K562 (cell line): ENCODE measurements around the gene GALNT7. TPM values are rescaled to one million over a fixed set of nuclear protein-coding genes. Genes with fewer than 3 reads are reported as not detected.

Source experiments
- ARID1B ChIP-seq: fragments of 450-650 bp; IDR thresholded peaks from 2 replicates; pipeline ENCODE4 v1.6.1; 2016; ENCODE audit warnings: antibody characterized with exemption, mild to moderate bottlenecking, inconsistent platforms
- C11orf30 ChIP-seq: fragments of 450-650 bp; IDR thresholded peaks from 2 replicates; pipeline ENCODE4 v1.6.1; 2016; ENCODE audit warnings: low read depth, mild to moderate bottlenecking
- EZH2 ChIP-seq: IDR thresholded peaks from 2 replicates; pipeline ENCODE4 v1.6.1; 2012; ENCODE audit warnings: low read depth, mild to moderate bottlenecking, inconsistent platforms, low read length, borderline replicate concordance
- FOXM1 ChIP-seq, 2 experiments: fragments of 450-650 bp in 1 of 2; sonication (generic) in 1 of 2; formaldehyde crosslinking in 1 of 2; IDR thresholded peaks; 2 replicates each; pipeline versions ENCODE4 v1.6.1 to v1.9.0; 2017 to 2022; ENCODE audit warnings: low read depth in 2 of 2, mild to moderate bottlenecking in 2 of 2, missing genetic modification reagents in 1 of 2, moderate library complexity in 1 of 2
- GATAD2B ChIP-seq: fragments of 450-650 bp; IDR thresholded peaks from 2 replicates; pipeline ENCODE4 v1.6.1; 2017; ENCODE audit warnings: mild to moderate bottlenecking, borderline replicate concordance
- KDM1A ChIP-seq, 2 experiments: fragments of 450-650 bp; IDR thresholded peaks; 2 replicates each; pipeline ENCODE4 v1.6.1; 2016; ENCODE audit warnings: mild to moderate bottlenecking in 2 of 2
- MXD1 ChIP-seq: fragments of 250-450 bp; sonication (Bioruptor Pico); IDR thresholded peaks from 2 replicates; pipeline ENCODE4 v1.8.0; 2021; ENCODE audit warnings: borderline replicate concordance, mild to moderate bottlenecking, moderate library complexity; ENCODE audit not compliant: poor library complexity, severe bottlenecking
- NCOA6 ChIP-seq: fragments of 450-650 bp; IDR thresholded peaks from 2 replicates; pipeline ENCODE4 v1.6.1; 2017; ENCODE audit warnings: mild to moderate bottlenecking
- RCOR1 ChIP-seq, 2 experiments: IDR thresholded peaks; 2 replicates each; pipeline ENCODE4 v1.6.1; 2012; ENCODE audit warnings: low read depth in 2 of 2, low read length in 2 of 2, borderline replicate concordance in 1 of 2, improper control_type of control experiment in 1 of 2
- SIN3A ChIP-seq, 2 experiments: fragments of 150-350 bp in 1 of 2; IDR thresholded peaks; 2 replicates each; pipeline ENCODE4 v1.6.1; 2011 to 2016; ENCODE audit warnings: borderline replicate concordance in 2 of 2, low read depth in 2 of 2, low read length in 2 of 2, mild to moderate bottlenecking in 2 of 2, moderate library complexity in 2 of 2; ENCODE audit not compliant: control insufficient read depth in 1 of 2
- VEZF1 ChIP-seq: fragments of 200-800 bp; sonication (Bioruptor generic); IDR thresholded peaks from 2 replicates; pipeline ENCODE4 v1.6.1; 2017; ENCODE audit warnings: missing genetic modification characterization, missing compliant biosample characterization
- ZBTB34 ChIP-seq: fragments of 250-450 bp; sonication (Bioruptor Pico); IDR thresholded peaks from 2 replicates; pipeline ENCODE4 v1.8.0; 2021; ENCODE audit warnings: mild to moderate bottlenecking, moderate library complexity
- ZNF175 ChIP-seq: fragments of 200-800 bp; sonication (Bioruptor generic); IDR thresholded peaks from 2 replicates; pipeline ENCODE4 v1.6.1; 2016; ENCODE audit warnings: low read depth, mild to moderate bottlenecking, missing genetic modification characterization, missing compliant biosample characterization
- ZNF282 ChIP-seq: sonication (generic); formaldehyde crosslinking; IDR thresholded peaks from 2 replicates; pipeline ENCODE4 v1.8.1; 2023; ENCODE audit warnings: missing genetic modification reagents
- ZNF41 ChIP-seq: fragments of 250-450 bp; sonication (Bioruptor Pico); conservative IDR thresholded peaks from 2 replicates; pipeline ENCODE4 v1.4.0; 2020; ENCODE audit warnings: mild to moderate bottlenecking
- ZNF695 ChIP-seq: fragments of 450-650 bp; formaldehyde crosslinking; IDR thresholded peaks from 2 replicates; pipeline ENCODE4 v1.4.0; 2020; ENCODE audit warnings: mild to moderate bottlenecking, moderate library complexity
- ZNF696 ChIP-seq: fragments of 250-450 bp; sonication (Bioruptor Pico); conservative IDR thresholded peaks from 2 replicates; pipeline ENCODE4 v1.4.0; 2020; ENCODE audit warnings: mild to moderate bottlenecking, moderate library complexity
- polyA plus RNA-seq, 8 experiments: library from polyadenylated mRNA; depleted of rRNA in 4 of 8; stranded (reverse) in 5 of 8; unstranded in 3 of 8; fragments of >200 nt; fragmentation: Nextera tagmentation in 2 of 8; fragmentation: Illumina TruSeq in 1 of 8; extraction: Ambion mirVana in 2 of 8; extraction: Trizol in 1 of 8; gene quantifications; 2 replicates each; pipeline versions ENCODE4 v1.2.1 to v1.2.3, GENCODE V29; 2011 to 2014; ENCODE audit warnings: inconsistent platforms in 1 of 8, missing spikeins in 1 of 8
- total RNA-seq, 7 experiments: library from RNA; depleted of rRNA in 6 of 7; stranded (reverse); fragments of >200 nt in 6 of 7; fragmentation: Illumina TruSeq in 2 of 7; extraction: Trizol in 2 of 7; gene quantifications; 2 replicates each; pipeline versions ENCODE4 v1.2.1 to v1.2.3, GENCODE V29; 2011 to 2021; ENCODE audit warnings: low replicate concordance in 1 of 7
- TF ChIP-seq, protein P1 (sequence below): fragments of 250-450 bp; sonication (Bioruptor Pico); IDR thresholded peaks from 2 replicates; pipeline ENCODE4 v1.4.0; 2020

GALNT7 gene
- total and polyA plus RNA-seq, 9 of the 15 experiments (the other 6 are each of a cell fraction or from before 2014, with no cell fraction given): 16.7 to 38.7 (median 31.1) TPM

GRCh38 chr4:173185847-173186510 lies 17.4 kb downstream of the GALNT7 start (continued):
- TF ChIP-seq, protein P1, sequence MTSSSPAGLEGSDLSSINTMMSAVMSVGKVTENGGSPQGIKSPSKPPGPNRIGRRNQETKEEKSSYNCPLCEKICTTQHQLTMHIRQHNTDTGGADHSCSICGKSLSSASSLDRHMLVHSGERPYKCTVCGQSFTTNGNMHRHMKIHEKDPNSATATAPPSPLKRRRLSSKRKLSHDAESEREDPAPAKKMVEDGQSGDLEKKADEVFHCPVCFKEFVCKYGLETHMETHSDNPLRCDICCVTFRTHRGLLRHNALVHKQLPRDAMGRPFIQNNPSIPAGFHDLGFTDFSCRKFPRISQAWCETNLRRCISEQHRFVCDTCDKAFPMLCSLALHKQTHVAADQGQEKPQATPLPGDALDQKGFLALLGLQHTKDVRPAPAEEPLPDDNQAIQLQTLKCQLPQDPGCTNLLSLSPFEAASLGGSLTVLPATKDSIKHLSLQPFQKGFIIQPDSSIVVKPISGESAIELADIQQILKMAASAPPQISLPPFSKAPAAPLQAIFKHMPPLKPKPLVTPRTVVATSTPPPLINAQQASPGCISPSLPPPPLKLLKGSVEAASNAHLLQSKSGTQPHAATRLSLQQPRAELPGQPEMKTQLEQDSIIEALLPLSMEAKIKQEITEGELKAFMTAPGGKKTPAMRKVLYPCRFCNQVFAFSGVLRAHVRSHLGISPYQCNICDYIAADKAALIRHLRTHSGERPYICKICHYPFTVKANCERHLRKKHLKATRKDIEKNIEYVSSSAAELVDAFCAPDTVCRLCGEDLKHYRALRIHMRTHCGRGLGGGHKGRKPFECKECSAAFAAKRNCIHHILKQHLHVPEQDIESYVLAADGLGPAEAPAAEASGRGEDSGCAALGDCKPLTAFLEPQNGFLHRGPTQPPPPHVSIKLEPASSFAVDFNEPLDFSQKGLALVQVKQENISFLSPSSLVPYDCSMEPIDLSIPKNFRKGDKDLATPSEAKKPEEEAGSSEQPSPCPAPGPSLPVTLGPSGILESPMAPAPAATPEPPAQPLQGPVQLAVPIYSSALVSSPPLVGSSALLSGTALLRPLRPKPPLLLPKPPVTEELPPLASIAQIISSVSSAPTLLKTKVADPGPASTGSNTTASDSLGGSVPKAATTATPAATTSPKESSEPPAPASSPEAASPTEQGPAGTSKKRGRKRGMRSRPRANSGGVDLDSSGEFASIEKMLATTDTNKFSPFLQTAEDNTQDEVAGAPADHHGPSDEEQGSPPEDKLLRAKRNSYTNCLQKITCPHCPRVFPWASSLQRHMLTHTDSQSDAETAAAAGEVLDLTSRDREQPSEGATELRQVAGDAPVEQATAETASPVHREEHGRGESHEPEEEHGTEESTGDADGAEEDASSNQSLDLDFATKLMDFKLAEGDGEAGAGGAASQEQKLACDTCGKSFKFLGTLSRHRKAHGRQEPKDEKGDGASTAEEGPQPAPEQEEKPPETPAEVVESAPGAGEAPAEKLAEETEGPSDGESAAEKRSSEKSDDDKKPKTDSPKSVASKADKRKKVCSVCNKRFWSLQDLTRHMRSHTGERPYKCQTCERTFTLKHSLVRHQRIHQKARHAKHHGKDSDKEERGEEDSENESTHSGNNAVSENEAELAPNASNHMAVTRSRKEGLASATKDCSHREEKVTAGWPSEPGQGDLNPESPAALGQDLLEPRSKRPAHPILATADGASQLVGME (CRISPR knock-in tag): no peak
- no peak for TF ChIP-seq NCOA6
- no peak for TF ChIP-seq GATAD2B
- no peak for TF ChIP-seq RCOR1 (IDR thresholded peaks at IDR 0.05; ENCODE audit: borderline replicate concordance in 1 of 2, low read depth in 2 of 2, low read length in 2 of 2)
- TF ChIP-seq VEZF1 (CRISPR knock-in tag): no peak
- no peak for TF ChIP-seq MXD1 (CRISPR knock-in tag)
- TF ChIP-seq ZNF696 (CRISPR knock-in tag): no peak
- no peak for TF ChIP-seq ZNF41 (CRISPR knock-in tag)
- no peak for TF ChIP-seq ZBTB34 (CRISPR knock-in tag)
- 0 out of 2 replicates have a peak, but pooled peaks have one; percentile 19 for TF ChIP-seq ARID1B
- no peak for TF ChIP-seq ZNF175 (CRISPR knock-in tag)
- TF ChIP-seq KDM1A (IDR thresholded peaks at IDR 0.05): peak in 1 of 2 experiments; percentile 45; a peak in 1 of 4 replicates
- TF ChIP-seq FOXM1 (IDR thresholded peaks at IDR 0.05; ENCODE audit: low read depth): no peak
- no peak for TF ChIP-seq FOXM1 (CRISPR knock-in tag; IDR thresholded peaks at IDR 0.05; ENCODE audit: low read depth)
- TF ChIP-seq EZH2: no peak
- TF ChIP-seq ZNF282: no peak
- peak; percentile 17; the same call in 1 of the 2 replicates for TF ChIP-seq C11orf30
- no peak for TF ChIP-seq SIN3A (IDR thresholded peaks at IDR 0.05; ENCODE audit: borderline replicate concordance in 2 of 2, control insufficient read depth in 1 of 2, low read depth in 2 of 2, low read length in 2 of 2)
- no peak for TF ChIP-seq ZNF695 (CRISPR knock-in tag)
